BLaER1 treated with 17β-estradiol and CSF1 and Interleukin-3, amounts not matched to agents 10 nM and 100 nM (cell line): ENCODE measurements around the gene CD200R1.

Experiments used
- H3K27ac ChIP-seq, 11 experiments: shearing (Covaris generic); formaldehyde crosslinking; 2 replicates each; pipeline ENCODE4 v1.8.1; 2022
- H3K27me3 ChIP-seq, 11 experiments: shearing (Covaris generic); formaldehyde crosslinking; 2 replicates each; pipeline ENCODE4 v1.8.1; 2022
- H3K36me3 ChIP-seq, 11 experiments: shearing (Covaris generic); formaldehyde crosslinking; 2 replicates each; pipeline ENCODE4 v1.8.1; 2022
- H3K4me1 ChIP-seq, 10 experiments: shearing (Covaris generic); formaldehyde crosslinking; 2 replicates each; pipeline ENCODE4 v1.8.1; 2022
- H3K4me2 ChIP-seq, 11 experiments: shearing (Covaris generic); formaldehyde crosslinking; 2 replicates each; pipeline ENCODE4 v1.8.1; 2022
- H3K4me3 ChIP-seq, 10 experiments: shearing (Covaris generic); formaldehyde crosslinking; 2 replicates each; pipeline ENCODE4 v1.8.1; 2022
- H3K9ac ChIP-seq, 11 experiments: shearing (Covaris generic); formaldehyde crosslinking; 2 replicates each; pipeline ENCODE4 v1.8.1; 2022
- H3K9me3 ChIP-seq, 11 experiments: shearing (Covaris generic); formaldehyde crosslinking; replicated peaks in 1 of 11; 2 replicates each; pipeline ENCODE4 v1.8.1; 2022
- H4K20me1 ChIP-seq, 11 experiments: shearing (Covaris generic); formaldehyde crosslinking; 2 replicates each; pipeline ENCODE4 v1.8.1; 2022
- Cebpa-rat ChIP-seq, 11 experiments: shearing (Covaris generic); IDR thresholded peaks; 2 replicates each; pipeline ENCODE4 v1.8.1; 2022

The CD200R1 gene

DNA sequence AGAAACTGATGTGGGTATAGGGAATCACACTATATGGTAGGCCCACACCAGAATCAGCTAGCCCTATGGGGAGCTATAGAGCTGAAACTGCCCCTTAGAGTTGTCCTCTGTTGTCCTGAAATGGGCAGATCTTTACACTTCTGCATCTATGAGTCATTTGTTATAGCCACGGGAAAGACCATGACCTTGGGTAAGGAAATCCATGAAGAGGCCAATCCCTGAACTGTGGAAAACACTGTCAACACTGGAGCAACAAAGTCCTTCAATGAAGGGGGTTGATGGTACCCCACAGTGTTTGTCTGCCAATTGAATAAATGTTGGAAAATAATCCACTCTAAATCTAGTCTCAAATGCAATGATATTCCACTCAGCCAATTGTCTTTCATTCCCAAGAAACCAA is 5.2 kb upstream of the CD200R1 start:
- H3K4me1 ChIP-seq = peaks cover 20 to 55% (median 30%) of the 10 kb centered on the region in 10 experiments
- H4K20me1 ChIP-seq = no peaks in the 10 kb centered on the region
- H3K36me3 ChIP-seq = no peaks in the 10 kb centered on the region
- H3K27ac ChIP-seq = no peak overlapping the region
- H3K4me2 ChIP-seq = no peak overlapping the region
- no peaks in the 10 kb centered on the region for H3K27me3 ChIP-seq
- H3K9me3 ChIP-seq = no peaks in the 10 kb centered on the region
- H3K9ac ChIP-seq = no peak overlapping the region
- H3K4me3 ChIP-seq = no peak overlapping the region
- TF ChIP-seq Cebpa-rat (IDR thresholded peaks at IDR 0.05) = no peak

- Histone ChIP-seq H3K4me1 (peaks cover 20 to 57% (median 28%) of the 10 kb centered on the region in 10 experiments), H4K20me1 (no peaks in the 10 kb centered on the region), H3K27me3 (no peaks in the 10 kb centered on the region), H3K4me3 (no peak overlapping the region), H3K4me2 (no peak overlapping the region; a peak in 1 of 22 replicates), H3K9me3 (no peaks in the 10 kb centered on the region), H3K36me3 (no peaks in the 10 kb centered on the region), H3K9ac (no peak overlapping the region), H3K27ac (no peak overlapping the region)
- no peak for TF ChIP-seq Cebpa-rat (IDR thresholded peaks at IDR 0.05)
These were observed 4.4 kb upstream of the CD200R1 start for GRCh38 chr3:112979244-112979832.

DNA sequence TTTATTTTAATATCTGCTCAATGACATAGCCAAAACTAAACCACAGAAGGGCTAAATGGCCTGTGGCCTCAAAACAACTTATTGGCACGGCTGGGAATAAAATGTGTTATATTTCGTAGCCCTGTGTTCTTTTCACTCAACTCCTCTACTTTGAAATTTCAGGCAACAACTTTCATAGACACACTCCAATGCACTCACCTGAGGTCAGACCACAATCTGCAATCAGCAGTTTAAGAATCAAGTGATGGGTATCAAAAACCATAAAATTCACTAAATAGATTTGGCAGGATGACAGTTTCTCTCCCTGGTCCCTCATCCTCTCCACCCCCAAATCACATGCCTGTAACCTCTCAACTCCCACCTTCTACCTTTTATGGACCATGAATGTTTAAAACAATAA is 2.0 kb upstream of the CD200R1 start:
- Histone ChIP-seq H3K27me3 (no peaks in the 10 kb centered on the region), H3K4me3 (no peak overlapping the region), H4K20me1 (no peaks in the 10 kb centered on the region), H3K36me3 (no peaks in the 10 kb centered on the region), H3K27ac (no peak overlapping the region; a peak in 1 of 22 replicates), H3K4me2 (peak overlapping the region in 6 of 11 experiments; percentile 15 to 90 (median 42); a peak in 8 of 22 replicates), H3K9ac (no peak overlapping the region), H3K9me3 (no peaks in the 10 kb centered on the region), H3K4me1 (peaks cover 18 to 62% (median 26%) of the 10 kb centered on the region in 10 experiments; a peak in 16 of 20 replicates)
- no peak for TF ChIP-seq Cebpa-rat (IDR thresholded peaks at IDR 0.05)

DNA sequence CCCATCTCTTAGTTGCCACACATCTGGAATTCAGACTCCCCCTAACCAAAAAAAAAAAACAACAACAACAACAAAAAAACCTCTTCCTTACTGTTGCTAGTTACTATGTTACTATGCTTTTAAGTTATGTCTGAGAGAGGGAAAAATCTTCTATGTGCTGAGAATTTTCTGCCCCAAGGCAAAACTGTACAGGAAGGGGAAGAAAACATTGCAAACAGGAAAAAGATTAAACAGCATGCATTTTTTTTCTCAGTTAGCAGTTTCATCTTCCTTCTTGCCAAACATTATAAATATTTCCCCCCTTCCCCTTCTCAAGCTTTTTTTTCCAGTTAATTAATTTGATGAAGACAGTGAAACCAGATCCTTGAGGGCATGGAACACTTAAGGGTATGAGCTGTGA is 1.1 kb upstream of the CD200R1 start:
- no peaks in the 10 kb centered on the region for H4K20me1 ChIP-seq
- no peak for TF ChIP-seq Cebpa-rat (IDR thresholded peaks at IDR 0.05)
- peak overlapping the region in 3 of 11 experiments; percentile 3 to 69 (median 10); a peak in 3 of 22 replicates for H3K9ac ChIP-seq
- H3K4me1 ChIP-seq = peaks cover 18 to 62% (median 26%) of the 10 kb centered on the region in 10 experiments; a peak in 16 of 20 replicates
- peak overlapping the region in 4 of 11 experiments; percentile 17 to 59 (median 48); a peak in 6 of 22 replicates for H3K27ac ChIP-seq
- no peaks in the 10 kb centered on the region for H3K9me3 ChIP-seq
- no peak overlapping the region for H3K4me3 ChIP-seq
- no peaks in the 10 kb centered on the region for H3K36me3 ChIP-seq
- H3K27me3 ChIP-seq = no peaks in the 10 kb centered on the region
- peak overlapping the region in 10 of 11 experiments; percentile 4 to 90 (median 34); a peak in 14 of 22 replicates for H3K4me2 ChIP-seq

GRCh38 chr3:112974178-112974517 is 755 bp downstream of the CD200R1 start:
- Histone ChIP-seq H3K27ac (peak overlapping the region in 2 of 11 experiments; percentile 45 to 59; a peak in 3 of 22 replicates), H3K27me3 (no peaks in the 10 kb centered on the region), H3K4me3 (peak overlapping the region in 3 of 10 experiments; percentile 33 to 46 (median 39); a peak in 6 of 20 replicates), H3K36me3 (no peaks in the 10 kb centered on the region), H3K4me1 (peaks cover 18 to 70% (median 26%) of the 10 kb centered on the region in 10 experiments; a peak in 16 of 20 replicates), H3K9ac (peak overlapping the region in 2 of 11 experiments; percentile 63 to 69; a peak in 3 of 22 replicates), H4K20me1 (no peaks in the 10 kb centered on the region), H3K9me3 (no peaks in the 10 kb centered on the region), H3K4me2 (peak overlapping the region in 3 of 11 experiments; percentile 58 to 90 (median 88); a peak in 6 of 22 replicates)
- no peak for TF ChIP-seq Cebpa-rat (IDR thresholded peaks at IDR 0.05)

DNA sequence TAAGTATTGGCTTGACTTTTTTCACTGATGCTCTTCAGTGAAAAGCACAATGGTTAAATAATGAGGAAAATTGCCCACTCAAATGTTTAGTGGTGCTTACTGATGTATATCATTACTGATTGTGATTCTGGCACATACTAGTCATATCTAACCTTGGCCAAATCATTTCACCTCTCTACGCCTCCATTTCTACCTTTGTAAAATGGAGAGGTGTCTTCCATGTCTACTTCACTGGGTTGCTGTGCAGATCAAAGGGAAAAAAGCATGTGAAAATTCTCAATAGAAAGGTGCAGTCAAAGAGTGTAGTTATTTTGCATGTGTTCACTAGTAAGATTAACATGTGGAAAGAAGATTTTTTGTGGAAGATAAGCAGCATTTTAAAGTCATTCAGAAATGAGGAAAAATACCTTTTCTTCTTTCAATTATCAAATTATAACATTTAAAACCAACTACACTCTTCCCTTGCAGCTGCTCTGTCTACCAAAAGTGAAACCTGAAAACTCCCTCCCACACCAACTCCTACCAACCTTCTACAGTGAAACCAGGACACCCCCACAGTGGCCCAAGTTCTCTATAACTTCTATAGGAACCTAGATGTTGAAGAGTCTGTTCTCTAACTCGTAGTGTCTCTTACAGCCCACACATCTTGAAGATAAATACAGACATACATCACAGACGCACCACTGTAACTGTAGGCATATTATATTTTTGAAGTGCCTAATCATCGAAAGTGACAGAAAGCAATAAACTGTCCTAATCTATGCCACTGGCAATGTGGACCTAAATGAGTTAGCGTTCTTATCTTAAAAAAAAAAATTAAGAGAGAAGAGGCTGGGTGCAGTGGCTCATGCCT is 1.4 kb downstream of the CD200R1 start:
- TF ChIP-seq Cebpa-rat (IDR thresholded peaks at IDR 0.05) = no peak
- H3K4me2 ChIP-seq = peak overlapping the region in 3 of 11 experiments; percentile 58 to 90 (median 88); a peak in 6 of 22 replicates
- H3K27me3 ChIP-seq = no peaks in the 10 kb centered on the region

DNA sequence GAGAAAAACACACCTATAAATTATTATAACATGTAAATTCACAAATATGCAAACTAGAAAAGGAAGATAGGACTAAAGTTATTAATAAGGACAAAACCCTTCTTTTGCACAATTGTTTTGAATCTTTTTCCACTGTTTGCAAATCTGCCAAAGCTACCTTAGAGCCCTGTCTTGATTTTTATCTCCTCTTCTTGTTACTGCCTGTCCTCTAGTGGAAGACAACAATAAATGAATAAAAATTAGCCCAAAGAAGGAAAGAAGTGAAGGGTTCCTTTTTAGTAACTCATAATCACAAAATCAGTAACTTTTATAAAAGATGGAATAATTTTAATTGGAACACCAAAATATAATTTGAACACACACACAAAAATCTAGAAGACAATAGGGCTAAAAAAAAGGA is 2.7 kb downstream of the CD200R1 start:
- TF ChIP-seq Cebpa-rat (IDR thresholded peaks at IDR 0.05) = no peak
- Histone ChIP-seq H3K4me2 (peak overlapping the region in 3 of 11 experiments; percentile 4 to 90 (median 88); a peak in 4 of 22 replicates), H4K20me1 (no peaks in the 10 kb centered on the region), H3K9me3 (0 out of 22 replicates have a peak, but pooled peaks cover 0 to 4% (median 0%) of the 10 kb centered on the region in 11 experiments), H3K27me3 (no peaks in the 10 kb centered on the region), H3K4me1 (peaks cover 16 to 75% (median 35%) of the 10 kb centered on the region in 10 experiments; a peak in 16 of 20 replicates), H3K4me3 (peak overlapping the region in 1 of 10 experiments; percentile 27; a peak in 1 of 20 replicates), H3K27ac (no peak overlapping the region), H3K9ac (no peak overlapping the region), H3K36me3 (no peaks in the 10 kb centered on the region)

More for the DNA sequence above, 1.4 kb downstream of the CD200R1 start:
- Histone ChIP-seq H4K20me1 (no peaks in the 10 kb centered on the region), H3K36me3 (no peaks in the 10 kb centered on the region), H3K27ac (peak overlapping the region in 2 of 11 experiments; percentile 45 to 59; a peak in 2 of 22 replicates), H3K4me3 (peak overlapping the region in 3 of 10 experiments; percentile 33 to 46 (median 39); a peak in 6 of 20 replicates), H3K9me3 (0 out of 22 replicates have a peak, but pooled peaks cover 0 to 2% (median 0%) of the 10 kb centered on the region in 11 experiments), H3K9ac (peak overlapping the region in 2 of 11 experiments; percentile 63 to 69; a peak in 3 of 22 replicates), H3K4me1 (peaks cover 18 to 71% (median 27%) of the 10 kb centered on the region in 10 experiments; a peak in 16 of 20 replicates)

DNA sequence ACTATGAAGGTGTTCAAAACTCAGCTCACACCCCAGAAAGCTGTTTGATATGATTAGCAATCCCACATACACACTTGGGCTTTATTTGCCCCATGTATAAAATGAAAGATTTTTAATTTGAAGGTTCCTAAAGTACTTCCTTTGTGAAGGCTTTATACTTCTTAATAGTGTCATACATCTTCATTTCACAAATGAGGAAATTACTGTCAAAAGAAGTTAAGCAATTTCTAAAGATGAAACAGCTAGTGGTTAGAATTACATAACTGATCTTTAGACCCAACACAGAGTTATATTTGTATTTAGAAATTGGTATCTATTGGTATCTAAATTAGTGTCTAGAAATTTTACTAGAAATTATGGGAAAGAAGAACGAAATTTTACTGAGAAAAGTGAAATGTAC is 7.1 kb downstream of the CD200R1 start:
- no peaks in the 10 kb centered on the region for H3K27me3 ChIP-seq
- H4K20me1 ChIP-seq = no peaks in the 10 kb centered on the region
- peaks cover 19 to 33% (median 23%) of the 10 kb centered on the region in 11 experiments for H3K9me3 ChIP-seq
- TF ChIP-seq Cebpa-rat (IDR thresholded peaks at IDR 0.05) = no peak
- H3K4me1 ChIP-seq = peaks cover 0 to 53% (median 23%) of the 10 kb centered on the region in 10 experiments; a peak in 13 of 20 replicates
- H3K9ac ChIP-seq = peak overlapping the region in 4 of 11 experiments; percentile 11 to 57 (median 37); a peak in 2 of 22 replicates
- H3K4me3 ChIP-seq = no peak overlapping the region
- H3K27ac ChIP-seq = peak overlapping the region in 8 of 11 experiments; percentile 13 to 79 (median 60); a peak in 14 of 22 replicates
- peaks cover 0 to 13% (median 0%) of the 10 kb centered on the region in 11 experiments; a peak in 5 of 22 replicates for H3K36me3 ChIP-seq
- H3K4me2 ChIP-seq = peak overlapping the region in 7 of 11 experiments; percentile 35 to 83 (median 68); a peak in 12 of 22 replicates
